ENCODE results near the gene PIN4. TPM values are rescaled to one million over a fixed set of nuclear protein-coding genes. Genes with fewer than 3 reads are reported as not detected.

PIN4 gene
- total and polyA plus RNA-seq, 2 of the 8 experiments (the other 6 are each of a cell fraction or from before 2014, with no cell fraction given): 4.8 to 9.4 TPM

- no peaks in the 10 kb centered on the region for H3K79me2 ChIP-seq (ENCODE audit: control insufficient read depth in 1 of 2, insufficient read depth in 2 of 2, low read length in 2 of 2)
- FAIRE-seq: no peak
- no peak overlapping the region for H2BK15ac ChIP-seq (ENCODE audit: low read length)
- peaks cover 3 to 6% of the 10 kb centered on the region in 2 experiments; a peak in 2 of 4 replicates for H3K9me3 ChIP-seq (ENCODE audit: insufficient read depth in 2 of 2, low read depth in 1 of 2, low read length in 1 of 2)
- POLR2A ChIA-PET (ENCODE audit: partially characterized antibody): no interaction called here
- no peak for DNase-seq (ENCODE audit: low read depth in 1 of 2, low spot score in 2 of 2)
- no peak overlapping the region for H2BK20ac ChIP-seq (ENCODE audit: low read length)
- no peak overlapping the region for H3K23ac ChIP-seq (ENCODE audit: insufficient read length)
- no peaks in the 10 kb centered on the region for H3K27me3 ChIP-seq (replicated peaks in 1 of 4; ENCODE audit: control insufficient read depth in 3 of 4, extremely low read depth in 1 of 4, insufficient read depth in 3 of 4, low read length in 3 of 4)
- H3K23me2 ChIP-seq (ENCODE audit: low read depth, low read length): no peaks in the 10 kb centered on the region
- no peaks in the 10 kb centered on the region for H4K20me1 ChIP-seq (replicated peaks in 1 of 2; ENCODE audit: control insufficient read depth in 1 of 2, insufficient read depth in 2 of 2, low read length in 2 of 2)
- no peaks in the 10 kb centered on the region for H3K79me1 ChIP-seq (ENCODE audit: low read depth, low read length)
- H3K4me2 ChIP-seq (ENCODE audit: insufficient read depth in 1 of 2, low read depth in 2 of 2, low read length in 2 of 2): no peak overlapping the region
- no peaks in the 10 kb centered on the region for H3K4me1 ChIP-seq (replicated peaks in 1 of 4; ENCODE audit: control insufficient read depth in 3 of 4, insufficient read depth in 4 of 4, low read length in 3 of 4)
- H3K27ac ChIP-seq (ENCODE audit: low read depth, low read length): no peak overlapping the region
- H4K91ac ChIP-seq (replicated peaks; ENCODE audit: insufficient read length, low read length): no peak overlapping the region
- TF ChIP-seq KDM1A (IDR thresholded peaks at IDR 0.05; ENCODE audit: borderline replicate concordance, low read length): no peak
- TF ChIP-seq TAF1 (IDR thresholded peaks at IDR 0.05; ENCODE audit: low read depth, low read length): no peak
- no peak for TF ChIP-seq JUN (IDR thresholded peaks at IDR 0.05; ENCODE audit: low read depth, low read length)
- no peak for TF ChIP-seq NANOG (IDR thresholded peaks at IDR 0.05; ENCODE audit: insufficient read depth, low read depth, low read length, poor library complexity, severe bottlenecking)
- TF ChIP-seq, protein P1, sequence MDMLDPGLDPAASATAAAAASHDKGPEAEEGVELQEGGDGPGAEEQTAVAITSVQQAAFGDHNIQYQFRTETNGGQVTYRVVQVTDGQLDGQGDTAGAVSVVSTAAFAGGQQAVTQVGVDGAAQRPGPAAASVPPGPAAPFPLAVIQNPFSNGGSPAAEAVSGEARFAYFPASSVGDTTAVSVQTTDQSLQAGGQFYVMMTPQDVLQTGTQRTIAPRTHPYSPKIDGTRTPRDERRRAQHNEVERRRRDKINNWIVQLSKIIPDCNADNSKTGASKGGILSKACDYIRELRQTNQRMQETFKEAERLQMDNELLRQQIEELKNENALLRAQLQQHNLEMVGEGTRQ (IDR thresholded peaks at IDR 0.05; ENCODE audit: low read length): no peak
- TF ChIP-seq CTBP2 (IDR thresholded peaks at IDR 0.05; ENCODE audit: borderline replicate concordance, insufficient read depth, insufficient read length, low read length): no peak
- TF ChIP-seq CREB1 (IDR thresholded peaks at IDR 0.05): no peak
- H2AFZ ChIP-seq (ENCODE audit: low read length): no peak overlapping the region
- H3K4ac ChIP-seq (replicated peaks; ENCODE audit: insufficient read length, low read depth, low read length): no peak overlapping the region
- no peak overlapping the region for H4K5ac ChIP-seq (ENCODE audit: insufficient read length, low read depth, low read length)
- H3K18ac ChIP-seq (ENCODE audit: extremely low read depth, low read length): no peak overlapping the region
- no peak overlapping the region for H2BK5ac ChIP-seq (ENCODE audit: low read depth, low read length)
- no peak overlapping the region for H2AK5ac ChIP-seq (ENCODE audit: low read depth, low read length)
- no peak overlapping the region for H2BK12ac ChIP-seq (ENCODE audit: low read depth, low read length)
- no peak overlapping the region for H3K14ac ChIP-seq (ENCODE audit: insufficient read length)
- H3K4me3 ChIP-seq (ENCODE audit: extremely low read depth in 1 of 4, insufficient read depth in 2 of 4, low read depth in 3 of 4, low read length in 4 of 4): no peak overlapping the region
- no peak overlapping the region for H4K8ac ChIP-seq (ENCODE audit: extremely low read depth, insufficient read depth, low read length)
- CTCF ChIA-PET (ENCODE audit: partially characterized antibody): no interaction called here
- H2BK120ac ChIP-seq (replicated peaks; ENCODE audit: low read depth, low read length): no peak overlapping the region
- no peaks in the 10 kb centered on the region for H3K36me3 ChIP-seq (ENCODE audit: control insufficient read depth in 2 of 4, insufficient read depth in 4 of 4, low read length in 3 of 4)
- no peak overlapping the region for H3K56ac ChIP-seq (replicated peaks; ENCODE audit: insufficient read length, low read depth, low read length)
- no peak overlapping the region for H3K9ac ChIP-seq (replicated peaks in 1 of 4; ENCODE audit: extremely low read depth in 1 of 4, low read depth in 3 of 4, low read length in 3 of 4)
- WGBS, 2 experiments (ENCODE audit: extremely low coverage in 1 of 2, insufficient coverage in 1 of 2, insufficient read length in 1 of 2, insufficient replicate concordance in 2 of 2, low coverage in 1 of 2, low lambda C conversion rate in 2 of 2, missing lambda C conversion rate in 1 of 2): 96% methylated on average over 3 of the region's 3 CpGs; no CpG with 5 or more reads in 1 of the 2 experiments
Observed at GRCh38 chrX:72158773-72159172, 22.8 kb upstream of the PIN4 start.

Data from H1 (cell line).